DOHH2 (cell line): Measurements from ENCODE around the gene TMUB2.

Source experiments
- H3F3A ChIP-seq: fragments of 200-600 bp; sonication (generic), shearing (Covaris generic); 2 replicates; pipeline ENCODE4 v1.6.0; 2016; ENCODE audit warnings: antibody characterized with exemption, mild to moderate bottlenecking; ENCODE audit not compliant: control insufficient read depth, insufficient read depth
- H3K27ac ChIP-seq: fragments of 200-600 bp; sonication (generic); 2 replicates; pipeline ENCODE4 v1.5.1; 2014; ENCODE audit warnings: low read depth, mild to moderate bottlenecking, low read length, moderate library complexity
- H3K27me3 ChIP-seq: fragments of 200-600 bp; sonication (generic); 2 replicates; pipeline ENCODE4 v1.6.1; 2014; ENCODE audit warnings: mild to moderate bottlenecking, low read length, mixed read lengths; ENCODE audit not compliant: control insufficient read depth
- H3K36me3 ChIP-seq: fragments of 200-600 bp; sonication (generic); 2 replicates; pipeline ENCODE4 v1.6.1; 2014; ENCODE audit warnings: mild to moderate bottlenecking, low read length, moderate library complexity, mixed read lengths; ENCODE audit not compliant: control insufficient read depth
- H3K4me1 ChIP-seq: fragments of 200-600 bp; sonication (generic); 2 replicates; pipeline ENCODE4 v1.6.1; 2014; ENCODE audit warnings: mild to moderate bottlenecking, low read length, mixed read lengths; ENCODE audit not compliant: control insufficient read depth
- H3K4me2 ChIP-seq: fragments of 200-600 bp; sonication (generic); 2 replicates; pipeline ENCODE4 v1.6.0; 2014; ENCODE audit warnings: mild to moderate bottlenecking, low read length, moderate library complexity
- H3K4me3 ChIP-seq: fragments of 200-600 bp; sonication (generic); 2 replicates; pipeline ENCODE4 v1.5.1; 2014; ENCODE audit warnings: mild to moderate bottlenecking, low read length, mixed read lengths
- H3K79me2 ChIP-seq: fragments of 200-600 bp; sonication (generic); 2 replicates; pipeline ENCODE4 v1.6.1; 2014; ENCODE audit warnings: mild to moderate bottlenecking, low read length, mixed read lengths; ENCODE audit not compliant: control insufficient read depth
- H3K9me2 ChIP-seq: fragments of 200-600 bp; sonication (generic); replicated peaks from 2 replicates; pipeline ENCODE4 v1.6.1; 2014; ENCODE audit warnings: mild to moderate bottlenecking, low read length, mixed read lengths; ENCODE audit not compliant: control insufficient read depth
- H3K9me3 ChIP-seq: fragments of 200-600 bp; sonication (generic); 2 replicates; pipeline ENCODE4 v1.6.1; 2014; ENCODE audit warnings: antibody characterized with exemption, low read length, mixed read lengths; ENCODE audit not compliant: control insufficient read depth, insufficient read depth
- H4K20me1 ChIP-seq: fragments of 200-600 bp; sonication (generic); 2 replicates; pipeline ENCODE4 v1.6.0; 2014; ENCODE audit warnings: low read depth, mild to moderate bottlenecking, antibody characterized with exemption, low read length, moderate library complexity; ENCODE audit not compliant: control insufficient read depth, insufficient read depth
- CTCF ChIP-seq: fragments of 200-600 bp; sonication (generic); IDR thresholded peaks from one replicate; pipeline ENCODE4 v1.5.1; 2014; ENCODE audit warnings: antibody characterized with exemption, mild to moderate bottlenecking, low read depth, low read length; ENCODE audit not compliant: poor library complexity, severe bottlenecking
- EZH2phosphoT487 ChIP-seq: fragments of 200-600 bp; sonication (generic); IDR thresholded peaks from 2 replicates; pipeline ENCODE4 v1.6.1; 2017; ENCODE audit warnings: borderline replicate concordance, mild to moderate bottlenecking, antibody characterized with exemption, low read length, moderate library complexity, mixed read lengths

Gene TMUB2

GRCh38 chr17:44241106-44241624 lies 54.4 kb downstream of the TMUB2 start:
- Histone ChIP-seq H3K9me3 (peaks cover 4% of the 10 kb centered on the region; the same call in 1 of the 2 replicates), H3K4me3 (peak overlapping the region; percentile 63), H3K36me3 (peaks cover 7% of the 10 kb centered on the region), H3F3A (peaks cover 12% of the 10 kb centered on the region), H4K20me1 (no peaks in the 10 kb centered on the region), H3K4me1 (peaks cover 46% of the 10 kb centered on the region), H3K79me2 (no peaks in the 10 kb centered on the region), H3K4me2 (peak overlapping the region; percentile 64), H3K27me3 (no peaks in the 10 kb centered on the region), H3K27ac (peak overlapping the region; percentile 48), H3K9me2 (no peaks in the 10 kb centered on the region)
- TF ChIP-seq CTCF, result no peak
- TF ChIP-seq EZH2phosphoT487, result no peak
